SK-N-SH treated with all-trans-retinoic acid at 6 μM for 48 hours (cell line): ENCODE data around the gene ZDHHC17.

Source experiments
- ARNTL ChIP-seq: fragments of 450-650 bp; formaldehyde crosslinking; IDR thresholded peaks from 2 replicates; pipeline ENCODE4 v1.5.0; 2020; ENCODE audit warnings: low read depth, mild to moderate bottlenecking, moderate library complexity, borderline replicate concordance
- CREB5 ChIP-seq: fragments of 250-450 bp; sonication (Bioruptor Pico); IDR thresholded peaks from 2 replicates; pipeline ENCODE4 v1.5.1; 2020; ENCODE audit warnings: low read depth, mild to moderate bottlenecking, moderate library complexity
- OSR1 ChIP-seq: fragments of 250-450 bp; sonication (Bioruptor Pico); IDR thresholded peaks from 2 replicates; pipeline ENCODE4 v1.8.0; 2022; ENCODE audit warnings: moderate library complexity, mild to moderate bottlenecking, inconsistent platforms
- PATZ1 ChIP-seq: fragments of 250-450 bp; sonication (Bioruptor Pico); IDR thresholded peaks from 2 replicates; pipeline ENCODE4 v1.8.0; 2020; ENCODE audit warnings: mild to moderate bottlenecking, moderate library complexity, borderline replicate concordance
- PPARA ChIP-seq: fragments of 250-450 bp; sonication (Bioruptor Pico); IDR thresholded peaks from 2 replicates; pipeline ENCODE4 v1.5.0; 2020; ENCODE audit warnings: mild to moderate bottlenecking, borderline replicate concordance
- SNAI2 ChIP-seq: fragments of 250-450 bp; sonication (Bioruptor Pico); IDR thresholded peaks from 2 replicates; pipeline ENCODE4 v1.5.0; 2020; ENCODE audit warnings: mild to moderate bottlenecking, moderate library complexity
- TCF4 ChIP-seq: fragments of 250-450 bp; sonication (Bioruptor Pico); IDR thresholded peaks from 2 replicates; pipeline ENCODE4 v1.8.0; 2021; ENCODE audit warnings: mild to moderate bottlenecking, moderate library complexity, borderline replicate concordance
- TOX ChIP-seq: fragments of 250-450 bp; sonication (Bioruptor Pico); IDR thresholded peaks from 2 replicates; pipeline ENCODE4 v1.8.0; 2021; ENCODE audit warnings: mild to moderate bottlenecking, moderate library complexity, borderline replicate concordance
- ZFP3 ChIP-seq: fragments of 250-450 bp; sonication (Bioruptor Pico); IDR thresholded peaks from 2 replicates; pipeline ENCODE4 v1.5.0; 2020; ENCODE audit warnings: mild to moderate bottlenecking, moderate library complexity
- ZFP30 ChIP-seq: fragments of 450-650 bp; formaldehyde crosslinking; IDR thresholded peaks from 2 replicates; pipeline ENCODE4 v1.5.0; 2022; ENCODE audit warnings: mild to moderate bottlenecking, moderate library complexity
- ZNF70 ChIP-seq: fragments of 450-650 bp; formaldehyde crosslinking; IDR thresholded peaks from 2 replicates; pipeline ENCODE4 v1.5.0; 2020; ENCODE audit warnings: mild to moderate bottlenecking, moderate library complexity
- ZNF8 ChIP-seq: fragments of 450-650 bp; formaldehyde crosslinking; IDR thresholded peaks from 2 replicates; pipeline ENCODE4 v1.5.0; 2020; ENCODE audit warnings: mild to moderate bottlenecking, moderate library complexity

- TF ChIP-seq SNAI2 (CRISPR knock-in tag) (no peak), ZFP30 (no peak), TOX (CRISPR knock-in tag) (no peak), ZNF70 (CRISPR knock-in tag) (no peak), OSR1 (CRISPR knock-in tag) (no peak), ARNTL (no peak), TCF4 (CRISPR knock-in tag) (no peak), PATZ1 (CRISPR knock-in tag) (no peak), PPARA (no peak), ZNF8 (CRISPR knock-in tag) (no peak), ZFP3 (CRISPR knock-in tag) (no peak), CREB5 (CRISPR knock-in tag) (no peak)
Measured at GRCh38 chr12:76871082-76871481, 107.2 kb downstream of the ZDHHC17 start.
